Activated CD4-positive, alpha-beta T cell treated with anti-CD3 and anti-CD28 coated beads, Interleukin-2, amount 50 U/mL, for 48 hours (primary cell): ENCODE results near the gene AP2S1.

Experiments
- DNase-seq, 2 experiments: peaks; one replicate each; pipeline ENCODE4 v3.0.0-alpha.2; 2020

Gene AP2S1

DNA sequence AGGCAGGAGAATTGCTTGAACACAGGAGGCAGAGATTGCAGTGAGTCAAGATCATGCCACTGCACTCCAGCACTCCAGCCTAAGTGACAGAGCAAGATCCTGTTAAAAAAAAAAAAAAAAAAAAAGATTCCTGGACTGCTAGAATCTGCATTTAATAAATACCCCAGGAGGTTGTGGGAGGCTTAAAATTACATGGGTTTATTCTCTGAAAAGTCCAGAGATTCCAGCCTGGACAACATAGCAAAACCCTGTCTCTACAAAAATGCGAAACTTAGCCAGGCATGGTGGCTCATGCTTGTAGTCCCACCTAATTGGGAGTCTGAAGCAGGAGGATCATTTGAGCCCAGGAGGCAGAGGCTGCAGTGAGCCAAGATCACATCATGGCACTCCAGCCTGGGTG, 52.8 kb downstream of the AP2S1 start:
- DNase-seq: no peak

- DNase-seq: no peak
These were observed 58.7 kb downstream of the AP2S1 start for GRCh38 chr19:46791944-46792343.

- DNase-seq: no peak
These were observed 61.3 kb downstream of the AP2S1 start for GRCh38 chr19:46789371-46789770.

DNA sequence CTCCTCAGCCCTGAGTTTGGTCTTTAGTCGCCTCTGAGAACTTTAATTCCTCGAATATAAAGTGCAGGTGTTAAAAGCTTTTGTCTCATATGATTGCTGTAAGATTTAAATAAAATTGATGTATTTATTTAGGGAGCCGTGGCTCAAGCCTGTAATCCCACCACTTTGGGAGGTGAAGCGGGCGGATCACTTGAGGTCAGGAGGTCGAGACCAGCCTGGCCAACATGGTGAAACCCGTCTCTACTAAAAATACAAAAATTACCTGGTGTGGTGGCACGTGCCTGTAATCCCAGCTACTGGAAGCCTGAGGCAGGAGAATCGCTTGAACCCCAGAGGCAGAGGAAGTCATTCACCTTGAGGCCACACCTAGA, 61.7 kb downstream of the AP2S1 start:
- DNase-seq: no peak

- peak; percentile 99 to 100 for DNase-seq
These were observed 62.2 kb downstream of the AP2S1 start, which contains the start of gene SLC1A5 for GRCh38 chr19:46788262-46788967. TSS of gene SLC1A5 (minus strand) at chr19:46788594. CDS start at chr19:46787965, 629 bp downstream.
